HG02642 (cell line): ENCODE data around the gene GPR160.

Source experiments
- ATAC-seq: cut with Tn5 transposase; IDR thresholded peaks from one replicate; pipeline ENCODE4 v1.9.1; 2021; ENCODE audit warnings: mild to moderate bottlenecking; ENCODE audit not compliant: unreplicated experiment, poor library complexity

GPR160 gene

DNA sequence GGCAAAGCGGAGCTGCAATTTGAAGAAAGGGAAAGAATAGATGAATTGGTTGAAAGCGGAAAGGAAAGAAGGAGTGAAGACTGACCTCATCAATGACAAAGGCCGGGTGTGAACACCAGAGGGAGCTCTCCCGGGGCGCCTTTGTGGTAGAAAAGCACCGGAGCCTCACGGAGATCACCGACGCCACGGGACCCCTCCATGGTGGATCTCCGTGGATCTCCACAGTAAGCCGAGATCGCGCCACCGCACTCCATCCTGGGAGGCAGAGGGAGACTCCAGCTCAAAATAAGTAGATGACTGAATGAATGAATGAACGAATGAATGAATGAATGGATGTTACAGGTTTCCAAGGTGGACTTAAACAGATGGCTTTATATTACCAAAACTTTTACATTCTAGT is 25.0 kb downstream of the GPR160 start:
- ATAC-seq, result no peak

DNA sequence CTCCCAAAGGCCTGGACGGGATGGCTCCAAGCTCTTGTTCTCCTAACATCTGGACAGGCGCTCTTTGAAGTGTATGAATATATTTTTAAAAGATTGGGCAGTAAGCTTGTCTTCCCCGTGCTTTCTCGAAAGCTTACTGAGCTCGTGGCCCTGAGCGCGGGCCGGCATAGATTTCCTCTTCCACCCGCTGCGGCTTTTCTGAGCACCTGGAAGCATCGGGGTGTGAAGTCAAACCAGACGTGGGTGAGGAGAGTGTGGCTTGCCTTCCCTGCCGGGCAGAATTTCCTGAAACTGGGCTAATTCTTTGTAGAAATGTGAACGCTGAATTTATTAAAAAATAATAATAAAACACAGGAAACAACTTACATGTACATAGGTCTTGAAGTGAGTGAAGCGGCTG is 25.9 kb downstream of the GPR160 start:
- no peak for ATAC-seq

DNA sequence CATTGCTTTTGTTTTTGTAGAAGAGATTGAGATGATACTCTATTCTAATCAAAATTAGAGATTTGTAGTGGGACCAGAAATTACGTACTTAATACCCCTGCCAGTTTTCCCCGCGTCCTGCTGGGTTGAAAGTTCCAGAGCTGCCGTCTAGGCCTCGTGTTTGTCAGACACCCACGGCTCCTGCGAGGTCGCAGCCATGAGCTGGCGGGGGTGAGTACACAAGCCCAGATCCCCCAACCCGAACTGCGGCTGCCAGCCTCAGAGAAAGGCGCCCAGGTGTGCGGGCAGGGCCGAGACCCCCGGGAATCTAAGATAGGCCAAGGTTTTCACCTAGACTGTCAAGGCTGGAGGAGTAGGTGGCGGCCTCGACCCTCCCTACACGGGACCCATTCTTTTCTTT is 26.3 kb downstream of the GPR160 start:
- no peak for ATAC-seq

DNA sequence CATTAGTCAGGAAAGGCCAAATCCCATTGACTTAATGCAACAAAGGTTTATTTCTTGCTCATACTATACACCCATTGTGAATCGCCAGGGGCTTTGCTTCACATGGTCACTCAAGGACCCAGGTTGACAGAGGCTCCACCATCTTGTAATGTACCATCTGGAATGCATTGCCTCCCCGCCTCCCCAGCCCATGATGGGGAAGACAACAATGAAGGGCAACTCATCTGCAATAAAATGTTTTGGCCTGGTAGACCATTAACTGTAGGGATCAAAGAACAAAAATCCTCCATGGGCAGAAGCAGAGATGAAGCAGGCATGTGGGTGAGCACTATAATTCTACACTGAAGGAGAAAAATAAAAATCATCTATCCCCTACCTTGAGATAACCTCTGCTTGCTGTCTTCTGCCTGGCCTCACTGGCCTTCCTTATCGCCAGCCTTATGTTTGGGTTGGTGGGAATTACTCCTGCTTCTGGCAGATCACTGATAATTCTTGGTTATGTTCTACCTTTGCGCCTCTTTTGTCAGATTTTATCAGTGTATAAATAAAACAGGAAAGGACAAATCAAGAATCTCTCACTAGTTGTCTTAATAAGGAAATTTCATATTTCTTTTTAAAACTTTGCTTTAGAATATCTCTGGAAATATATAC is 37.8 kb downstream of the GPR160 start:
- no peak for ATAC-seq

DNA sequence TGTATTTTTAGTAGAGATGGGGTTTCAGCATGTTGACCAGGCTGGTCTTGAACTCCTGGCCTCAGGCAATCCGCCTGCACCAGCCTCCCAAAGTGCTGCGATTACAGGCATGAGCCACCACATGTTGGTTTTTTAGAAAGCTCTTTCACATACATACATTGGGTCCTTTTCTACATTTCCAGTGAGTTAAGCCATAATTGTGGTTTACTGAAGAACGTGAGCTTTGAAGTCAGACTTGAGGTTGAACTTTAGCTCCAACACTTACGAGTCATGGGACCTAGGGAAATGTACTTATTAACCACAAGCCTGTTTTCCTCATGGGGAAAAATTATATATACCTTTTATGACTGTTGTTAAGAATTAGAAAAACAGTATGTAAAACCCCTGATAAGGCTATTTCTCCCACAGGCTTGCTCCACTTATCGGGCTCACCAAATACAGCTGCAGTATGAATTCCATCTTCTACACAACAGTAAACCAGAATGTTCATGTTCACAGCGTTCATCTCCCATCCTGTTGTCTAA is 39.0 kb downstream of the GPR160 start:
- no peak for ATAC-seq

DNA sequence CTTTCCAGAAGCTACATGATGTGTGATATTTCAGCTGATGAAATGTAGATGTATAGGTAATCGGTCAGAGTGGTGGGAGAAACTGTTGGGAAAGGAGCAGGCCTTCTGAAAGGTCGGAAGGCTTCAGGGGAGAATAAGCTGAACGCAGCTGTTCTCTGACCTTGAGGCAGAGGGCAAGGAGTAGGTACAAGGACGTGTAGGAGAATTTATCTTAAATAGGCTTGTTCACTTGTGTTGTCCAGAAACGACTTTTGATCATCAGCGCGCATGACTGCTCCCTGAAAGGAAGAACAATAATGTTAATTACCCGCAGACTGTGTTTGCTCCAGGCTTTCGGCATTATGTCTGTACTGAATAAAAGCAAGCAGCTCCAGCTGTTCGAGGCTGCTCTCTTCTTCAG is 39.6 kb downstream of the GPR160 start:
- no peak for ATAC-seq

DNA sequence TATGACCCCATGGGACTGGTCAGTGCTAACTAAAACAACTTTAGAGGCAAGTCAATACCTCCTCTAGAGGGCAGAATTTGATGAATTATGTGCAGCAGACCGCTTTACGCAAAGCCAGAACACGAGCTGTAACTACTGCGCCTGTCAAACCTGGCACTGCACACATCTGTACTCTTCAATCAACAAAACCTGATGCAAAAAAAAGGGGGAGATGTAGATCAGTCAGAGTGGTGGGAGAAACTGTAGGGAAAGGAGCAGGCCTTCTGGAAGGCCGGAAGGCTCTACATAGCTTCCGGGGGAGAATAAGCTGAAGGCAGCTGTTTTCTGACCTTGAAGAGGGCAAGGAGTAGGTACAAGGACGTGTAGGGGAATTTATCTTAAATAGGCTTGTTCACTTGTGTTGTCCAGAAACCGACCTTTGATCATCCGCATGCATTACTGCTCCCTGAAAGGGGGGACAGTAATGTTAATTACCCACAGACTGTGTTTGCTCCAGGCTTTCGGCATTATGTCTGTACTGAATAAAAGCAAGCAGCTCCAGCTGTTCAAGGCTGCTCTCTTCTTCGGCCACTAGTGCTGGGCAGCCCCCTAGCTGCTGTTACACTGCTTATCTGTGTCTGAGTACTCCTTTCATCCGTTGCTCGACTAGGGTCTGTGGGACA is 41.0 kb downstream of the GPR160 start:
- no peak for ATAC-seq

DNA sequence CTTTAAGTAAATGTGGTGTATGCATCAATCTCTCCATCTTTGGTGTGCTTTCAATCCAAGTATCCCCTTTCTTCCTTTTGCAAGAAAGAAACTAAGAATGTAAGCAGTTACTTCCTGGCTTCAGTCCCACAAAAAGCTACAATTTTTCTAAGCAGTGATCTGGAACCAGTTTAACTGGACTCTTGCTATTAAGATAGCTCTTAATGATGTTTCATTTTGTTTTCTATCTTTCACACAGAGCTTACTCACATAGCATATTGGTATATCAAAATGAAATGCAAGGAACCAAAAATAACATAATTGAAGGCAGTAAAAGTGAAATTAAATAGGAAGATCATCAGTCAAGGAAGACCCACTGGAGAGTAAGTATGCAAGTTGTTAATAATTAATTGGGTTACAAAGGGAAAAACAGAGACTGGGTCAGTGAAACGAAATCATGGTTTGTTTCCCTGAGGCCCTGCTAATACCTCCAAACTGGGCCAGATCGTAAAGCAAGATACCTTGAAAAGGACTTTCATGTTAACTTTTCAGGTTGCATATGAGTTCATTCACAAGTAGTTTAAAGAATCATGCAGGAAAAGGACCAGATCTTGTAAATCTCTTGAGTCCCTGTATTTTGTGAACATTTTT is 41.9 kb downstream of the GPR160 start:
- ATAC-seq, result no peak

DNA sequence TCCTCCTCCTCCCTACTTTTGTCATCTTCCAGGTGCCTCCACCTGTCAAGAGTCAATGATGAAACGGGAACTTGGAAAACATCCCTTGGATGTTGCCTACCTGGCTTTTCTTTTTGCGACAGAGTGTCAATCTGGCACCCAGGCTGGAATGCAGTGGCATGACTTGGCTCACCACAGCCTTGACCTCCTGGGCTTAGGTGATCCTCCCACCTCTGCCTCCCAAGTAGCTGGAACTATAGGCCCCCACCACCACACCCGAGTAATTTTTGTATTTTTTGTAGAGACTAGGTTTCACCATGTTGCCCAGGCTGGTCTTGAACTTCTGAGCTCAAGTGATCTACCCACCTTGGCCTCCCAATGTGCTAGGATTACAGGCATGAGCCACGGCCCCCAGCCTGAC is 42.8 kb downstream of the GPR160 start:
- ATAC-seq, result no peak

DNA sequence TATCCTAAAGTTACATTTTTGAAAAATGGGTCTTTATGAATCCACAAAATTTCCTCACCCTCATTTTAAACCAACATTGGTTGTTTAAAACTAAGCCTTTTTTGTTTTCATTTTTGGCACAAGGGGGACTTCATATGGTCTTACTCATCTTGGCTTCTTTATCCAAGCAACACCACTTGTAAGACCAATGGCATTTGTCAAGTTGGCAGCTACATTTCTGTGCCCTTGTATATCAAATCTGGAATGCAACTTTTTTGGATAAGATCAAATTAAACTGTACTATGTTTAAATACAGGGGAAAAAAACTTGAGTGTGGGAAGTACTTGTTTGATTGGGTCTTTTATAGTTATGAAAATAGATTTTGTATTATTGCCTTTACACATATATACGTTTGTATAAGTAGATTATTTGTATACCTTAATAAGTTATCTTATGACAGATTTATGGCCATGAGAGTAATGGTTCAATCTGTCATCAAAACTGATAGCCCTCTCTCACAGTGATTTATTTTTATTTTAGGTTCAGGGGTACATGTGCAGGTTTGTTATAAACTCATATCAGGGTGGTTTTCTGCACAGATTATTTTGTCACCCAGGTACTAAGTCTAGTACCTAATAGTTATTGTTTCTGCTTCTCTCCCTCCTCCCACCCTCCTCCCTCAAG is 43.4 kb downstream of the GPR160 start:
- no peak for ATAC-seq

DNA sequence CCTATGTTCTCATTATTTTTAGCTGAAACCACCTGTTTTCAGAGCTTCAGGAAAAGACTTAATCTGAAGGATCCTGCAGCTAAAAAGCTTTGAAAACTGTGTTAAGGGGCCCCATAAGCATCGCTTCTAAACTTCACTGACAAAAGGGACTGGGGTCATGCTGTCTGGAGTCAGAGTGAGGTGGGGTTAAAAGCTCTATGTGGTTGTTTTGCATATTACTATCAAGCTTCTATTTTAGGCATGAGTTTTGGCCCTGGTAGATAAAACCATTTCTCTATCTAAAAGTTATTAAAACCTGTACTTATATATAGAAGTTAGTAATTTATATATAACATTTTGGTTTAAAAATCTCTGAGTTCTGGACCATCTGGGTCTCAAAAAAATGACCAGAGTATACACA is 45.5 kb downstream of the GPR160 start:
- ATAC-seq, result no peak

DNA sequence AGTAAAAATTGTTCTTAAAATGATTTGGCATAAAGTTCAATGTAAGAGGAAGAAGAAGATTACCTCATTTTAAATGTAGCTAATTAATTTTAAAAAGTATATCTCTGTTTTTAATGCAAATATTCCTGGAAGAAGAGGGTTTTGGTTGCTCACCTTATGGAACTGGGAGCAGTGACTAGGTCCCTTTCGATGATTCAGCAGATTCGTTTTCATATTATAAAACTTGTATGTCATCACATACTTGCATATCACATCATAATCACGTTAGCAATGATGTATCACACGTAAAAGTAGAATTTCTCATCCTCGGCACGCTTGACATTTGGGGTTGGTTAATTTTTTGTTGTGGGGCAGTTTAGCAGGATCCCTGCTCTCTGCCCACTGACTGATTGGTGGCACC is 47.6 kb downstream of the GPR160 start:
- ATAC-seq, result no peak

DNA sequence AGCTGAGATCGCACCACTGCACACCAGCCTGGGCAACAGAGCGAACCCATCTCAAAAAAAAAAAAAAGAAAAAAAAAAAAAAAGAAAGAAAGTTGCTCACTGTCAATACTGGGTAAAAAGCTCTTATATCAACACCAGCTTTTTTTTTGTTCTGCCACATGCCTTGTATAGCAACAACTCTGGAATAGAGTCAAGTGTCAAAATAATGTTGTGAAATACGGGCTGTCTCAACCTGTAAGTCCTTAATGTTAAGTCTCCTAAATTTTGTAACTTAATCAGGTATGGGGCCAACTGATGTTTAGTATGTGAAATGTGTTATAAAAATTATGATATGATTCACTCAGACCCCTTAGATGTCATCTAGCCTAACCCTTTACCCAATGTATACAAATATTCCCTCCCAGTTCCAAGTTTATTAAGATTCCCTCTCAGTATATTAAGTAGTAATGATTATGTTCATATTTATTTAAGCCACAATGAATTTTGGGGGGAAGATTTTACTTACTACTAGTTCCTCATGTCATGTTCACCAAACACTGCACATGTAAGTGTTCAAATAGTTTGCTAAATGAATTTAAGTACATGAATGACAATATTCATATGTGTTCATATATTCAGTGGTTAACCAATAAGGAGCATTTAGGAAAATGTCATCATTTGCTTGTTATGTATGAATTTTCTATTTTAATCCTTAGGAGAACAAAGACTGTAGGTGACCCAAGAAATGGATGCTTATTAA is 52.2 kb downstream of the GPR160 start:
- ATAC-seq, result no peak

DNA sequence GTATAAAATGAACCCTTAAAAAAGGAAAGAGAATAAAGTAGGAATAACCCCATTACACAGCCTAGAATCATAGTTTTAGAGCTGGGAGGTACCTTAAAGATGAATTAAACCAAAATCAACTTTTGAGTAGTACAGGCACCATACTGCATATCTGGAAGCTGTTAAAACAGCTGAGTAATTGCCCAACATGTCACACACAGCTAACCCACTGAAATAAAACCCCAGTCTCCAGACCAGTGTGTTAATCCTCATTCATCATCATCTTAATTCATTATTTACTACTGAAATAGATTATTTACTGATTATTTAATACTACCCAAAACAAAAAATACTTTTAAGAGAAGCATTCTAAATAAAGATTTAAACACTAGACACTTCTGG is 52.8 kb downstream of the GPR160 start:
- no peak for ATAC-seq

DNA sequence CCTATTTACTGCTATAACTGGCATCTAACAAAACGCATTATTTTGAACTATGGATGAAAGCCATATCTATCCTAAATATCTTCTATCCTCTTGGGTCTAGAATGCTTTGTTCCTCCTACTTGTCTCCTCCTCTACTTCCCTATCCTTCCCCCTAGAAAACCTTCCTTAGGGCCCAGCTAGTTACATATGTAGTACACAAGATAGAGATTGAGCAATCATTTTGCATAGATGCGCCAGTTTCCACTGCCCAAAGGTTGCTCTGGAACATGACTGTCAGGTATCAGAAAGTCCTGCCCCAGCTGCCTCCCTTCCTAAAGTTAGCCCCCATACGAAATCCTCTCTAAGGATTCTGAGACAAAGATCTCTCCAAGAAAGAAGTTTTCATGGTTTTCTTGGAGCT is 55.1 kb downstream of the GPR160 start:
- no peak for ATAC-seq

DNA sequence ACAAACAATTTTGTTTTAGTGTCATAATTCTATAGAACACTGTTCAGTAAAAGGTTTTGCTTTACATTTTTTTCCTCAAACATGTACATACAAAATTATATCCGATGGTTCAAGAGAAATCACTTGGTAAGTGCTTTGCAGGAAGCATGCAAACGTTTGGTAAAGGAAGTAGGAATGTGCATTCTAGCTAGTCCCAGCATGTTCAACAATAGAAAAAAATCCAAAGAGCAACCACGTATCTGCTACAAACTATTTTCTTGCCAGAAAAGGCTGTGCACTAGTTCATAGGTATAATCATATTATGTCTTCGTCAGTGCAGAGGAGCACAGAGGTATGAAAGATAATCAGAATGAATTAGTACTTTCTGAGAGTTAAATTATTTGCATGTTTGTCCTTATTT is 58.0 kb downstream of the GPR160 start:
- no peak for ATAC-seq

DNA sequence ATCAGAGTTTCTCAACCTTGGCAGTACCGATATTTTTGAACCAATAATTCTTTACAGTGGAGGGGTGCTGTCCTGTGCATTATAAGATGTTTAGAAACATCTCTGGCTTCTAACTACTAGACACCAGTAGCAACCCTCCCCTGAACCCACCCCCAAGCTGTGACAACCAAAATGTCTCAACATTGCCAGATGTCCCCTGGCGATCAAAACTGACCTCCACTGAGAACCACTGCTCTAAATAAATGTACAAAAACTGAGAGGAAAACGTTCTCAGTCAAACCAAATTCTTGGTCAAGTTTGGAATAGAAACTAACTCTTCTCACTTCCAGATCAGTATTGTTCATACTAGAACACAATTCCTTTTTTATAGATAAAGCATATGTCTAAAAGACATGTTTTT is 58.5 kb downstream of the GPR160 start:
- ATAC-seq, result no peak

DNA sequence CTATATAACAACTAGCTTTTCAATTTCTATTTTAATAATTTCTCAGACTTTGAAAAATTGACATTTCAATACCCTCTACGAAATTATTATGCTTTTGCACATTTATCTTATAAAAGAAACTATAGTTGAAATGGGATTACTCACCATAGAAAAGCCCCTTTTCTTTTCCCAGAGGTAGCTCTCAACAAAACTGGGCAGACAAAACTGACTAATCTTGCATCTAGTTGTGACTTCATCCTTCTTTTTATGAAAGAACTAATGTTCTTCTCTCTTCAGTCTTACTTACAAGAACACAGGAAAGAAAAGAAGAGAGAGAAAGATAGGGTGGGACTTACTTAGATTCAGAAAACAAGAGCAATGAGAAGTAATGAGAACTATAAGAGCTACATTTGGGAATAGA is 61.0 kb downstream of the GPR160 start:
- no peak for ATAC-seq

DNA sequence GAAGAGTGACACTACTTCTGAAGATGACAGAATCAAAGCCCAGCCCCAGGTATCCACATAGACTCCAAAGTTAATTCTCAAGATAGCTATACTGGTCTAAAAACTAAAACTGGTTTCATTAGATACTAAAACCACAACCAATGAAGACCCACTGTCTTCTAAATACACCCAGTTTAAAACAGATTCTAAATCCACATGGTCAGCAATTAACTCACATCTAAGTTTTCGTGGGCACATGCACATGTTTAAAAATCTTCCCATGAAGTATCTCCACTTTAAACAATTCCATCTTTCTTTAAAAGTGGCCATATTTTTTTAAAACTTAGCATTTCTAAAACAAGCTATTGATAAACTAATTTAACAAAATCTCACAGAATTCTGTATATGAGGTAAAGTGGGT is 63.1 kb downstream of the GPR160 start:
- no peak for ATAC-seq

DNA sequence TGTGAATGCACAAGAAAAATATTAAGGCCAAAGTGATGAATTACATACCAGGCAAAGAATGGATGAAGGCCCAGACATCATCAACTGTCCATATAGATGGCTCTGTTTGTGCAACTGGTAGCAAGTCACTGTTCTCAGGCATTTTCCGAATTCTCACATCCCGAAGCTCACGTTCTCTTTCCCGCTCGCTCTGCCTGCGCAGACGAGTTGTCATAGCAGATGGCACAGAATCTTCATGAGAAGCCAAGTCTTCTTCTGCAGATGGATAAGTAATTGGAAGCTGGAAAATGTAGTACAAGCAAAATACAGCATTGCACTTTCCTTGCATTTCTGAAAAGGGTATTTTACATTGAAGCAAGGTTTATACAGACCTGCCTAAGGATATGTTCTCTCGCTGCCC is 64.6 kb downstream of the GPR160 start:
- ATAC-seq, result no peak

DNA sequence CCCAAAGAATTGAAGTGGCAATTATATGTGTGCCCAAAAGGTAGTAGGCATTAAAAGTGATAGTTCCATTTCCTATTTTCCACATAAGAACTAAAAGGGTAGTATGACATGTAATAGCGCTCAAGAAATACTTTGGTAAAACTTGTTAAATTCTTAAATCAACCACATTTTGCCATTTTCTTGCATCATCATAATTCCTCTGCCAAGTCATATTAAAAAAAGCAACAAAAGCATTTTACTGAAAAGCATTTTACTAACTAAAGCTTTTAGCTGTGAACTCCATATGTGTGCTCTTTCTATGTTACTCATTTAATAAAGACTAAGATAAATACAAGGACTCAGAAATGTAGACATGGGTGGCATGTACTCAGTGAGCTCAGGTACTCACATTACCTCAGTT is 70.1 kb downstream of the GPR160 start:
- no peak for ATAC-seq
